Ovary (tissue), 9 donors: ENCODE results near the gene DCDC2C. TPM values are rescaled to one million over a fixed set of nuclear protein-coding genes. Genes with fewer than 3 reads are reported as not detected.

ENCODE experiments used
- DNase-seq, 5 donors: peaks; one replicate each; pipeline ENCODE4 v3.0.0-alpha.2; 2019 to 2020
- H3K27ac ChIP-seq, 2 donors: fragments of 200-600 bp; one replicate each; pipeline versions ENCODE4 v1.5.1 to v1.8.0; 2019 to 2022
- H3K27me3 ChIP-seq: fragments of 200-600 bp; one replicate; pipeline ENCODE4 v1.8.0; 2022
- H3K36me3 ChIP-seq: fragments of 200-600 bp; sonication (generic); one replicate; pipeline ENCODE4 v1.5.1; 2019
- H3K4me1 ChIP-seq: one replicate; pipeline ENCODE4 v1.8.1; 2013; ENCODE audit warnings: mild to moderate bottlenecking, moderate library complexity; ENCODE audit not compliant: insufficient read depth
- H3K4me3 ChIP-seq: fragments of 200-600 bp; sonication (generic); one replicate; pipeline ENCODE4 v1.5.1; 2017
- H3K9me3 ChIP-seq, 2 donors: fragments of 200-600 bp in 1 of 2; sonication (generic) in 1 of 2; one replicate each; pipeline versions ENCODE4 v1.5.1 to v1.8.1; 2013 to 2019; ENCODE audit warnings: mild to moderate bottlenecking in 1 of 2, moderate library complexity in 1 of 2
- CTCF ChIP-seq, 3 donors: fragments of 450-650 bp in 2 of 3; fragments of 200-600 bp in 1 of 3; IDR thresholded peaks; one replicate each; pipeline versions ENCODE4 v1.5.1 to v1.8.0; 2016 to 2022; ENCODE audit warnings: antibody characterized with exemption in 3 of 3, mild to moderate bottlenecking in 1 of 3
- EP300 ChIP-seq: sonication (generic); formaldehyde crosslinking; IDR thresholded peaks from one replicate; pipeline ENCODE4 v1.6.1; 2017; ENCODE audit warnings: antibody characterized with exemption
- POLR2A ChIP-seq: fragments of 450-650 bp; IDR thresholded peaks from one replicate; pipeline ENCODE4 v1.6.1; 2017; ENCODE audit warnings: antibody characterized with exemption, mild to moderate bottlenecking, moderate library complexity
- WGBS, 3 donors: extraction: QIAGEN DNeasy Blood & Tissue Kit in 1 of 3; methylation state at CpG; one replicate each; pipeline versions ENCODE4 v1.1.5 to v1.1.7; 2013 to 2017; 5-methylcytosine and 5-hydroxymethylcytosine counted together
- intact Hi-C, 4 donors: fragments of 100-400 bp; cut with DNase I; formaldehyde crosslinking; loops; one replicate each; pipeline versions ENCODE4 v1.11.0 to v1.15.1; 2022 to 2023
- polyA plus RNA-seq, 2 donors: library from polyadenylated mRNA; stranded (reverse); fragments of 200-250 nt in 1 of 2; fragments of 350-450 nt in 1 of 2; fragmentation: Illumina TruSeq in 1 of 2; extraction: RNeasy Lipid Tissue Mini Kit (QIAGEN cat#74804) in 1 of 2; gene quantifications; one replicate each; pipeline ENCODE4 v1.2.3, GENCODE V29; 2013 to 2014
- total RNA-seq, 7 donors: library from RNA; depleted of rRNA in 2 of 7; stranded (reverse); fragments of >200 nt in 2 of 7; fragmentation: NEBNext Ultra II Directional in 3 of 7; extraction: Animal tissue kit (Norgen Biotek cat#: 25700) in 3 of 7; gene quantifications; one replicate each; pipeline versions ENCODE4 v1.1.0 to v1.2.4, GENCODE V29; 2016 to 2023
- donor health status: DM: no; HTN: no; CAD: no; lungs with moderate emphysema.
- donor health status: DM: no; HTN: no; CAD: no.
- donor health status: Bipolar disorder and iron deficiency.
- donor health status: DM: yes; HTN: yes; CAD: no.
- donor health status: DM: no; HTN: no; CAD: no.
- donor health status: DM: yes; HTN: yes; CAD: no.

DCDC2C gene
- total and polyA plus RNA-seq, 9 donors = 0.11 to 0.95 (median 0.42) TPM; not detected in 6

GRCh38 chr2:3712831-3713503 lies 9.6 kb downstream of the DCDC2C start:
- TF ChIP-seq CTCF (IDR thresholded peaks at IDR 0.05) = no peak
- TF ChIP-seq POLR2A = no peak
- TF ChIP-seq EP300 = no peak
- H3K4me1 ChIP-seq = peaks cover 7% of the 10 kb centered on the region
- H3K4me3 ChIP-seq = no peak overlapping the region
- 38 to 48% (median 42%) methylated on average over 10 of the region's 10 CpGs for WGBS, 3 donors
- no peaks in the 10 kb centered on the region for H3K36me3 ChIP-seq
- DNase-seq = no peak
- no peaks in the 10 kb centered on the region for H3K27me3 ChIP-seq
- no peak overlapping the region for H3K27ac ChIP-seq
- H3K9me3 ChIP-seq = no peaks in the 10 kb centered on the region
- intact Hi-C loops = no loop called here

GRCh38 chr2:3718679-3719078 lies 15.3 kb downstream of the DCDC2C start:
- no peaks in the 10 kb centered on the region for H3K27me3 ChIP-seq
- TF ChIP-seq POLR2A (no peak), CTCF (IDR thresholded peaks at IDR 0.05) (no peak), EP300 (no peak)
- DNase-seq = no peak
- H3K27ac ChIP-seq = no peak overlapping the region
- WGBS, 3 donors = 74 to 82% (median 77%) methylated on average over 8 of the region's 8 CpGs
- no peaks in the 10 kb centered on the region for H3K4me1 ChIP-seq
- no peaks in the 10 kb centered on the region for H3K36me3 ChIP-seq
- intact Hi-C loops = no loop called here
- no peak overlapping the region for H3K4me3 ChIP-seq
- H3K9me3 ChIP-seq = no peaks in the 10 kb centered on the region

- intact Hi-C loops = no loop called here
- Histone ChIP-seq H3K9me3 (no peaks in the 10 kb centered on the region), H3K27me3 (no peaks in the 10 kb centered on the region), H3K36me3 (no peaks in the 10 kb centered on the region), H3K4me3 (no peak overlapping the region), H3K27ac (no peak overlapping the region), H3K4me1 (peaks cover 3% of the 10 kb centered on the region)
- TF ChIP-seq POLR2A (no peak), EP300 (no peak), CTCF (IDR thresholded peaks at IDR 0.05) (no peak)
- 73 to 93% (median 86%) methylated on average over 11 of the region's 11 CpGs for WGBS, 3 donors
- no peak for DNase-seq
Measured at GRCh38 chr2:3725002-3725401, 21.6 kb downstream of the DCDC2C start.

- no peak overlapping the region for H3K4me3 ChIP-seq
- H3K27ac ChIP-seq = no peak overlapping the region
- no peaks in the 10 kb centered on the region for H3K9me3 ChIP-seq
- peaks cover 3% of the 10 kb centered on the region for H3K4me1 ChIP-seq
- 79 to 84% (median 80%) methylated on average over 17 to 23 of the region's 23 CpGs for WGBS, 3 donors
- intact Hi-C loops = no loop called here
- H3K36me3 ChIP-seq = no peaks in the 10 kb centered on the region
- no peak for DNase-seq
- no peaks in the 10 kb centered on the region for H3K27me3 ChIP-seq
- TF ChIP-seq EP300 = no peak
- no peak for TF ChIP-seq POLR2A
- no peak for TF ChIP-seq CTCF (IDR thresholded peaks at IDR 0.05)
Measured at GRCh38 chr2:3725458-3726250, 22.3 kb downstream of the DCDC2C start.
